Loucy (cell line): ENCODE measurements around the gene ADRM1.

Source experiments
- CTCF ChIP-seq: fragments of 200-600 bp; sonication (generic); conservative IDR thresholded peaks from 2 replicates; pipeline ENCODE4 v1.5.1; 2014; ENCODE audit warnings: mild to moderate bottlenecking, antibody characterized with exemption, low read length
- EZH2phosphoT487 ChIP-seq: fragments of 200-600 bp; IDR thresholded peaks from 2 replicates; pipeline ENCODE4 v1.6.1; 2018; ENCODE audit warnings: antibody characterized with exemption, mild to moderate bottlenecking, moderate library complexity, borderline replicate concordance

GRCh38 chr20:62335532-62335931 is 32.7 kb downstream of the ADRM1 start:
- TF ChIP-seq CTCF (no peak), EZH2phosphoT487 (no peak)
